HG02678 (cell line): Measurements from ENCODE around the gene GRPEL2.
"Not testable (repeated sequence)": the region's sequence is repeated elsewhere in the genome, so short reads cannot be mapped to it uniquely, and the experiment has no call there.

Experiments
- ATAC-seq: cut with Tn5 transposase; IDR thresholded peaks from one replicate; pipeline ENCODE4 v1.9.1; 2021; ENCODE audit warnings: mild to moderate bottlenecking, moderate library complexity; ENCODE audit not compliant: unreplicated experiment

The GRPEL2 gene

DNA sequence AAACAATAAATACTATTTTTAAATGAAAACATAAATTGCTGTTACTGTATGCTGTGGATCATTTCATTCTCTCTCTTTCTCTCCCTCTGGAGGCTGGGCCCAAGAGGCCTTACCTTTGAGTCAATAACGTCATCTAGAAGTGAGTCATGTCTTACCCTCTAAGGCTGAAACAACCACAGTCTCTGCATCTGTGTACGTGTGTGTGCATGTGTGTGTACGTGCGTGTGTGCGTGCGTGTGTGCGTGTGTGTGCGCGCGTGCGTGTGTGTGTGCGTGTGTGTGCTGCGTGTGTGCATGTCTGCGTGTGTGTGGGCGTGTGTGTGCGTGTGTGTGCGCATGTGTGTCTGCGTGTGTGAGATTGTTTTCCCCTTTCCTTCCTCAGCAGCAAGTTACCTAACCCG, 47.4 kb downstream of the GRPEL2 start:
- no peak for ATAC-seq

DNA sequence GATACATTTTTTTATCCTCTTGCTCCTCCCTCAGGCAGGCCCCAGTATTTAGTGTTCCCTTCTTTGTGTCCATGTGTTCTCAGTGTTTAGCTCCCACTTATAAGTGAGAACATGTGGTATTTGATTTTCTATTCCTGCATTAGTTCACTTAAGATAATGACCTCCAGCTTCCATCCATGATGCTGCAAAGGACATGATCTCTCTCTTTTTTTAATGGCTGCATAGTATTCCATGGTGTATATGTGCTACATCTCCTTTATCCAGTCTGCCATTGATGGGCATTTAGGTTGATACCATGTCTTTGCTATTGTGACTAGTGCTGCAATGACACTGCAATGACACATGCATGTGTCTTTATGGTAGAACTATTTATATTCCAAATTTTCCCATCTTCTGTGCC, 49.7 kb downstream of the GRPEL2 start:
- not testable (repeated sequence) for ATAC-seq

DNA sequence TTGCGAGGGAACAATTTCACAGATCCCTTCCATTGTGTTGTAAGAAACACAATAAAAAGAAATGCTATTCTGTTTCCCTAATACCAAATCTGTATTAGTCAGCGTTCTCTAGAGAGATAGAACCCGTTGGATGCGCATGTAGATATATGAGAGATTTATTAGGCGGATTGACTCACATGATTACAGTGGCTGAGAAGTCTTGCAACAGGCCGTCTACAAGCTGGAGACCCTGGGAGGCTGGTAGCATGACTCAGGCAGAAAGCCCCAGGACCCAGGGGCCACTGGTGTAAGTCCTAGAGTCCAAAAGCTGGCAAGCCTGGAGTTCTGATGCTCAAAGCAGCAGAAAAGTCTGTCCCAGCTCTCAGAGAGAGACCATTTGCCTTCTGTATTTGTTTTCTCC, 52.2 kb downstream of the GRPEL2 start:
- no peak for ATAC-seq

DNA sequence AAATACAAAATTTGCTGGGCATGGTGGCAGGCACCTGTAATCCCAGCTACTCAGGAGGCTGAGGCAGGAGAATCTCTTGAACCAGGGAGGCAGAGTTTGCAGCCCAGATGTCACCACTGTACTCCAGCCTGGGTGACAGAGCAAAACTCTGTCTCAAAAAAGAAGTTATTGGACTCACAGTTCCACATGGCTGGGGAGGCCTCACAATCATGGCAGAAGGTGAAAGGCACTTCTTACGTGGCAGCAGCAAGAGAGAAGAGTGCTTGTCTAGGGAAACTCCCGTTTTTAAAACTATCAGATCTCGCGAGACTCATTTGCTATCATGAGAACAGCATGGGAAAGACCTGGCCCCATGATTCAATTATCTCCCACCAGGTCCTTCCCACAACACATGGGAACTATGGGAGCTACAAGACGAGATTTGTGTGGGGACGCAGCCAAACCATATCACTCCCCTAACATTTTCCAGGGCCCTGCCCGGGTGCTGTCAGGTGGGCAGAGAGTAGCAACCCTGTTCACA, 53.5 kb downstream of the GRPEL2 start:
- not testable (repeated sequence) for ATAC-seq

DNA sequence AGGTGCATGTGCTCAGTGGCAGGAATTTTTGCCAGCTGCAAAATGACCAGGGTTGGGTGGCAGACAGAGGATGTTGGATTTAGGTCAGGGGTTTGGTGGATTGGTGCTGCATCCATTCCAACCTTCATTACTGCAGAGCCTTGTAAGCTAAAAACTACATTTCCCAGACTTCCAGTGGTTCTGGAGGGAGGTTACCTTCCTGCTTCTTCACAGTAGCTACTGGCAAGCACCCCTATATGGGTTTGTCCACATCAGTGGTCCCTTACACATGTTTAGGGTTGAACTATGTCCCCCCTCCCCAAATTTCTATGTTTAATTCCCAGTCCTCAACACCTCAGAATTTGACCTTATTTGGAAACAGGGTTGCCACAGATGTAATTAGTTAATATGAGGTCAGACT, 54.5 kb downstream of the GRPEL2 start:
- no peak for ATAC-seq

DNA sequence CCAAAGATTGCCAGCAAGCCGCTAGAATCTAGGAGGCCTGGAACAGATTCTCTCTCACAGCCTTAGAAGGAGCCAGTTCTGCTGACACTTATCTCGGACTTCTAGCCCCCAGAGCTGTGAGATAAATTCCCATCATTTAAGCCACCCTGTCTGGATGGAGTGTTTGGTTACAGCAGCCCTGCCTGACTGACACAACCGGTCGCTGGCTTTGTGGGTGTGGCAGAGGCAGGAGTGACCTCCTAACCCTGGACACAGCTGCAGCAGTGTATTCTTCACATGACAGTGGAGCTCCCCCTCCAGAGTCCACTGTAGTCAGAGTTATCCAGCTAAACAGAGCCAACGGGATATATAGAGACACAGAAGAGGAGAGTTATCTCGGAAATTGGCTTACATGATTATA, 55.0 kb downstream of the GRPEL2 start:
- ATAC-seq, result no peak

DNA sequence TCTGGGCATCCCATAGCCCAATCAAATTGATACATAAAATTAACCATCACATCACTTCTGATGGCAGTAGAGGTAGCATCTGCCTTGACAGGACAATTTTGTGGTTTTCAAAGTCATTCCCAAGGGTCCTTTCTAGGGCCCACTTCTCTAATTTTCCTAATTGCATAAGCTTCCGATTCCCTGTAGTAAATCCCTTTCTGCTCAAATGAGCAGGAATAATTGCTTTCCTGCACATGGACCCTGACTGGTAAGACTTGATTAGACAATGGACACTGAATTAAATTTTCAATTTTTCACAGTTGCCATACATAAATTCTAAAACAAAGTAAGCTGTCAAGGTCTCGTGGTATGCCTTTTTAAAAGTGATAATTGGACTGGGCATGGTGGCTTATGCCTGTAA, 55.8 kb downstream of the GRPEL2 start:
- ATAC-seq, result no peak

DNA sequence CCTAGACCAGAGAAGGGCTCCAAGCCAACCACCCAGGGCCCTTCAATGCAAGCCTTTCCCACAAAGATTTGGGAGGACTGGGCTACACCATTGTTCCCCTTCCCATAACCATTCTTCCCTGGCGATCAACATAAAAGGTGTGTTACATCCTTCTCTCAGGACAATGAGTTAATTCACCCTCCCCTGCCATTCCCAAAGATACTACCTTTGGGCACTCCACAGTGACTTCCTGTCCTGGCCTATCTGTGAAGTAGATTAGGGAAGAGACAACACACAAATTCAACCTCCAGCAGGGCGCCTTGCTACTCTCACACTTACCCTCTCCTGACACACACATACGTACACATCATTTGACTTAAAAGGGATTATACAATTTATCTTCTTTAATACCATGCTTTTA, 57.0 kb downstream of the GRPEL2 start:
- ATAC-seq, result no peak
